Neuronal stem cell (in vitro differentiated cells): Measurements from ENCODE around the gene SH3BP1.
A peak's percentile ranks its signal among the peaks of the same experiment; 100 is the strongest.

Experiments used
- DNase-seq: peaks from one replicate; pipeline ENCODE4 v3.0.0-alpha.2; 2013; ENCODE audit warnings: low spot score
- H2AFZ ChIP-seq: one replicate; pipeline ENCODE4 v1.6.1; 2013; ENCODE audit warnings: mild to moderate bottlenecking, low read length, inconsistent platforms
- H2AK5ac ChIP-seq: 2 replicates; pipeline ENCODE4 v1.6.1; 2013; ENCODE audit warnings: low read depth, mild to moderate bottlenecking, inconsistent platforms, low read length, moderate library complexity, mixed read lengths
- H2BK120ac ChIP-seq: 2 replicates; pipeline ENCODE4 v1.6.1; 2013; ENCODE audit warnings: low read depth, mild to moderate bottlenecking, inconsistent platforms, low read length, moderate library complexity, mixed read lengths
- H2BK12ac ChIP-seq: one replicate; pipeline ENCODE4 v1.6.1; 2013; ENCODE audit warnings: low read length, inconsistent platforms
- H2BK15ac ChIP-seq: 2 replicates; pipeline ENCODE4 v1.6.1; 2013; ENCODE audit warnings: mild to moderate bottlenecking, low read length, inconsistent platforms, mixed read lengths
- H2BK5ac ChIP-seq: one replicate; pipeline ENCODE4 v1.6.1; 2013; ENCODE audit warnings: inconsistent platforms, mild to moderate bottlenecking, low read length, moderate library complexity
- H3K14ac ChIP-seq: one replicate; pipeline ENCODE4 v1.6.1; 2013; ENCODE audit warnings: low read length, inconsistent platforms
- H3K18ac ChIP-seq: 2 replicates; pipeline ENCODE4 v1.6.1; 2013; ENCODE audit warnings: low read length, inconsistent platforms
- H3K23ac ChIP-seq: 2 replicates; pipeline ENCODE4 v1.6.1; 2013; ENCODE audit warnings: low read depth, mild to moderate bottlenecking, mixed read lengths, low read length, inconsistent platforms; ENCODE audit not compliant: poor library complexity
- H3K27ac ChIP-seq: replicated peaks from 3 replicates; pipeline ENCODE4 v1.5.1; 2013; ENCODE audit warnings: low read length, inconsistent platforms
- H3K27me3 ChIP-seq, 3 experiments: 2 replicates each; pipeline ENCODE4 v1.6.1; 2013; ENCODE audit warnings: low read length in 3 of 3, mild to moderate bottlenecking in 2 of 3, inconsistent platforms in 1 of 3, low read depth in 1 of 3, mixed read lengths in 1 of 3, moderate library complexity in 1 of 3; ENCODE audit not compliant: control insufficient read depth in 3 of 3, insufficient read depth in 3 of 3
- H3K36me3 ChIP-seq, 2 donors: replicated peaks in 1 of 2; 2 replicates each; pipeline ENCODE4 v1.6.1; 2013; ENCODE audit warnings: low read length in 2 of 2; ENCODE audit not compliant: control insufficient read depth in 2 of 2, insufficient read depth in 2 of 2
- H3K4ac ChIP-seq: 2 replicates; pipeline ENCODE4 v1.6.1; 2013; ENCODE audit warnings: inconsistent platforms, mild to moderate bottlenecking, low read length, moderate library complexity
- H3K4me1 ChIP-seq, 2 donors: 1 replicate in 1 of 2; 2 replicates in 1 of 2; pipeline ENCODE4 v1.6.1; 2013; ENCODE audit warnings: low read length in 2 of 2, low read depth in 1 of 2; ENCODE audit not compliant: control insufficient read depth in 2 of 2, insufficient read depth in 1 of 2
- H3K4me2 ChIP-seq: one replicate; pipeline ENCODE4 v1.6.1; 2013; ENCODE audit warnings: mild to moderate bottlenecking, low read length, inconsistent platforms; ENCODE audit not compliant: insufficient read depth, poor library complexity, severe bottlenecking
- H3K4me3 ChIP-seq, 2 donors: 2 replicates each; pipeline ENCODE4 v1.5.1; 2013; ENCODE audit warnings: low read length in 2 of 2, mild to moderate bottlenecking in 2 of 2, inconsistent platforms in 1 of 2, moderate library complexity in 1 of 2
- H3K79me1 ChIP-seq: one replicate; pipeline ENCODE4 v1.6.1; 2013; ENCODE audit warnings: low read depth, mild to moderate bottlenecking, inconsistent platforms, low read length, moderate library complexity
- H3K9ac ChIP-seq: one replicate; pipeline ENCODE4 v1.6.1; 2013; ENCODE audit warnings: mild to moderate bottlenecking, low read depth, low read length, inconsistent platforms; ENCODE audit not compliant: poor library complexity
- H3K9me3 ChIP-seq, 2 donors: replicated peaks in 1 of 2; 2 replicates each; pipeline versions ENCODE3 to v1.6.1; 2013; ENCODE audit warnings: low read length in 2 of 2, mild to moderate bottlenecking in 2 of 2, inconsistent platforms in 1 of 2, low read depth in 1 of 2, mixed read lengths in 1 of 2, moderate library complexity in 1 of 2; ENCODE audit not compliant: control insufficient read depth in 2 of 2, insufficient read depth in 1 of 2
- H4K8ac ChIP-seq: one replicate; pipeline ENCODE4 v1.6.1; 2013; ENCODE audit warnings: low read depth, mild to moderate bottlenecking, inconsistent platforms, low read length, moderate library complexity
- H4K91ac ChIP-seq: one replicate; pipeline ENCODE4 v1.6.1; 2013; ENCODE audit warnings: low read length, low read depth, mild to moderate bottlenecking, inconsistent platforms; ENCODE audit not compliant: poor library complexity
- WGBS, 2 donors: extraction: QIAGEN DNeasy Blood & Tissue Kit; methylation state at CpG; one replicate each; pipeline ENCODE4 v1.1.7; 2013; ENCODE audit warnings: missing lambda C conversion rate in 2 of 2, mixed read lengths in 1 of 2; ENCODE audit not compliant: insufficient read length in 2 of 2, insufficient replicate concordance in 1 of 2; ENCODE audit errors: extremely low coverage in 2 of 2; 5-methylcytosine and 5-hydroxymethylcytosine counted together

Gene SH3BP1

GRCh38 chr22:37677493-37677974 is 38.1 kb downstream of the SH3BP1 start:
- Histone ChIP-seq H3K27ac (no peak overlapping the region), H2BK5ac (no peak overlapping the region), H3K18ac (no peak overlapping the region), H3K9me3 (no peaks in the 10 kb centered on the region), H3K4me3 (peak overlapping the region; percentile 55 to 72), H4K8ac (no peak overlapping the region), H3K23ac (no peak overlapping the region), H4K91ac (no peak overlapping the region), H3K36me3 (no peaks in the 10 kb centered on the region), H3K4me1 (peaks cover 11 to 12% of the 10 kb centered on the region in 2 donors), H2AFZ (peak overlapping the region; percentile 91), H3K27me3 (peaks cover 0 to 2% (median 0%) of the 10 kb centered on the region in 3 experiments), H3K4me2 (peak overlapping the region; percentile 38), H2BK15ac (no peak overlapping the region), H3K9ac (no peak overlapping the region), H3K4ac (no peak overlapping the region), H2BK12ac (no peak overlapping the region), H2AK5ac (no peak overlapping the region), H3K79me1 (no peaks in the 10 kb centered on the region), H2BK120ac (no peak overlapping the region), H3K14ac (no peak overlapping the region)
- DNase-seq, result no peak
- WGBS, 2 donors, result no CpG with 5 or more reads among the region's 15 CpGs

- Histone ChIP-seq H2AK5ac (no peak overlapping the region), H2BK12ac (peak overlapping the region; percentile 89), H3K4me3 (no peak overlapping the region), H3K23ac (no peak overlapping the region), H4K91ac (no peak overlapping the region), H3K9ac (no peak overlapping the region), H3K4me1 (peaks cover 11 to 12% of the 10 kb centered on the region in 2 donors), H3K14ac (no peak overlapping the region), H2AFZ (no peak overlapping the region), H2BK120ac (no peak overlapping the region), H2BK15ac (no peak overlapping the region), H4K8ac (no peak overlapping the region), H3K18ac (peak overlapping the region; percentile 21), H2BK5ac (no peak overlapping the region), H3K27ac (no peak overlapping the region), H3K4me2 (no peak overlapping the region), H3K4ac (no peak overlapping the region), H3K36me3 (no peaks in the 10 kb centered on the region), H3K9me3 (no peaks in the 10 kb centered on the region), H3K79me1 (no peaks in the 10 kb centered on the region), H3K27me3 (peaks cover 0 to 2% (median 0%) of the 10 kb centered on the region in 3 experiments)
- DNase-seq, result no peak
- WGBS, 2 donors, result no CpG with 5 or more reads among the region's 18 CpGs
These were observed 38.9 kb downstream of the SH3BP1 start for GRCh38 chr22:37678372-37678771.

GRCh38 chr22:37679670-37680069 is 40.2 kb downstream of the SH3BP1 start:
- no peaks in the 10 kb centered on the region for H3K79me1 ChIP-seq
- DNase-seq, result no peak

GRCh38 chr22:37680191-37680851 is 40.9 kb downstream of the SH3BP1 start:
- Histone ChIP-seq H2BK5ac (no peak overlapping the region), H3K4me2 (no peak overlapping the region)
- WGBS, 2 donors, result no CpG with 5 or more reads among the region's 7 CpGs

More at GRCh38 chr22:37679670-37680069, 40.2 kb downstream of the SH3BP1 start:
- H3K27me3 ChIP-seq, result peaks cover 0 to 2% (median 0%) of the 10 kb centered on the region in 3 experiments
- peak overlapping the region; percentile 45 for H3K18ac ChIP-seq
- H4K8ac ChIP-seq, result no peak overlapping the region
- no peak overlapping the region for H2AFZ ChIP-seq
- H3K9ac ChIP-seq, result peak overlapping the region; percentile 60
- peak overlapping the region; percentile 65 for H3K23ac ChIP-seq
- peaks cover 11 to 12% of the 10 kb centered on the region in 2 donors for H3K4me1 ChIP-seq
- no peak overlapping the region for H3K4ac ChIP-seq
- H3K36me3 ChIP-seq, result no peaks in the 10 kb centered on the region
- H3K9me3 ChIP-seq, result no peaks in the 10 kb centered on the region
- no peak overlapping the region for H3K4me2 ChIP-seq
- peak overlapping the region; percentile 53 for H2BK5ac ChIP-seq
- WGBS, 2 donors, result no CpG with 5 or more reads among the region's 8 CpGs
- peak overlapping the region; percentile 90 for H2AK5ac ChIP-seq
- H2BK15ac ChIP-seq, result peak overlapping the region; percentile 81
- H2BK12ac ChIP-seq, result peak overlapping the region; percentile 58
- H4K91ac ChIP-seq, result no peak overlapping the region
- H3K27ac ChIP-seq, result no peak overlapping the region
- H3K14ac ChIP-seq, result no peak overlapping the region
- no peak overlapping the region for H3K4me3 ChIP-seq
- H2BK120ac ChIP-seq, result no peak overlapping the region

More at GRCh38 chr22:37680191-37680851, 40.9 kb downstream of the SH3BP1 start:
- Histone ChIP-seq H2BK120ac (no peak overlapping the region), H3K79me1 (no peaks in the 10 kb centered on the region), H3K4me1 (peaks cover 8 to 9% of the 10 kb centered on the region in 2 donors), H3K4me3 (no peak overlapping the region), H2BK12ac (no peak overlapping the region), H3K14ac (no peak overlapping the region), H3K27ac (no peak overlapping the region), H2AK5ac (peak overlapping the region; percentile 88), H3K18ac (no peak overlapping the region), H2AFZ (no peak overlapping the region), H4K8ac (no peak overlapping the region), H2BK15ac (peak overlapping the region; percentile 81), H4K91ac (no peak overlapping the region), H3K27me3 (peaks cover 0 to 2% (median 0%) of the 10 kb centered on the region in 3 experiments), H3K9me3 (no peaks in the 10 kb centered on the region), H3K9ac (no peak overlapping the region), H3K4ac (no peak overlapping the region), H3K23ac (no peak overlapping the region), H3K36me3 (no peaks in the 10 kb centered on the region)
- DNase-seq, result no peak
